ENCODE results near the gene EML6. TPM values are rescaled to one million over a fixed set of nuclear protein-coding genes. Genes with fewer than 3 reads are reported as not detected.

The EML6 gene
- total and polyA plus RNA-seq, 2 experiments from 2014 or later, result 2.7 to 6.2 TPM

- H3K9me2 ChIP-seq (ENCODE audit: insufficient read depth), result no peaks in the 10 kb centered on the region
- H2AFZ ChIP-seq, result no peak overlapping the region
- H3K4me3 ChIP-seq, result no peak overlapping the region
- Mint-ChIP-seq H3K4me1 (no peaks in the 10 kb centered on the region), H3K27ac (no peak overlapping the region), H3K27me3 (ENCODE audit: insufficient read depth, low read depth, poor library complexity) (peaks cover 2% of the 10 kb centered on the region), H3K9me3 (no peaks in the 10 kb centered on the region), H3K36me3 (ENCODE audit: low read depth) (no peaks in the 10 kb centered on the region), H3K4me3 (no peak overlapping the region)
- no peaks in the 10 kb centered on the region for H3K36me3 ChIP-seq (ENCODE audit: insufficient read depth)
- DNase-seq (ENCODE audit: low spot score) (peak; percentile 18), ATAC-seq (no peak)
- H4K20me1 ChIP-seq (replicated peaks; ENCODE audit: insufficient read depth), result no peaks in the 10 kb centered on the region
- no peaks in the 10 kb centered on the region for H3K27me3 ChIP-seq (ENCODE audit: insufficient read depth)
- H3K4me2 ChIP-seq, result no peak overlapping the region
- H3K79me2 ChIP-seq (replicated peaks; ENCODE audit: insufficient read depth), result no peaks in the 10 kb centered on the region
- no peaks in the 10 kb centered on the region for H3F3A ChIP-seq (replicated peaks; ENCODE audit: low read depth)
- no peak overlapping the region for H3K27ac ChIP-seq (ENCODE audit: low read depth)
- H3K4me1 ChIP-seq (ENCODE audit: insufficient read depth), result no peaks in the 10 kb centered on the region
- TF ChIP-seq STAT1 (IDR thresholded peaks at IDR 0.05; ENCODE audit: unreplicated experiment) (no peak), EZH2 (IDR thresholded peaks at IDR 0.05; ENCODE audit: low read depth, unreplicated experiment) (no peak), ZNF462 (CRISPR knock-in tag; IDR thresholded peaks at IDR 0.05) (no peak), REST (IDR thresholded peaks at IDR 0.05; ENCODE audit: unreplicated experiment) (no peak), EZH2phosphoT487 (IDR thresholded peaks at IDR 0.05; ENCODE audit: unreplicated experiment) (no peak), NANOG (IDR thresholded peaks at IDR 0.05; ENCODE audit: borderline replicate concordance) (no peak), ETS1 (IDR thresholded peaks at IDR 0.05) (no peak)
Measured at GRCh38 chr2:54906716-54907115, 183.3 kb downstream of the EML6 start.

Data from GM23338 (cell line).